ENCODE data around the gene HS2ST1. TPM values are rescaled to one million over a fixed set of nuclear protein-coding genes. Genes with fewer than 3 reads are reported as not detected.

The HS2ST1 gene
- total RNA-seq, 2 donors from 2014 or later = 29.0 to 31.5 TPM

DNA sequence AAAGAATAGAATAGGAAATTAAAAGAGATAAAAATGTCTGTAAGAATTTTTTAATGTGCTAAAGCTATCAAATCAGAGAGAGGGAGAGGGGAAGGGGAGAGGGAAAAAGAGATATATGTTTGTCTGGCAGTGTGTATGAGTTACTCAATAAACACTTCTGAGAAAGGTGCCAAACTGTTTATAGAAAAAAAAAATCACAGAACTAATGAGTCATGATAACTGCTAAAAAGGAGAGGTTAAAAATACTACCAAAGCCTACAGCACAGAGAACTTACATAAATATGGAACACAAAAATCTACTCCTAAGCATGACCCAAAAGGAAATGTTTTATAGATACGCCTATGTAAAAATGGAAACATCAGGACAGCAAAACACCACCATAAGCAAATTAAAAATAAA, 46.0 kb upstream of the HS2ST1 start:
- H3K9me3 ChIP-seq (ENCODE audit: control insufficient read depth, low read length) = no peaks in the 10 kb centered on the region
- peak overlapping the region; percentile 57 for H3K27ac Mint-ChIP-seq
- no peaks in the 10 kb centered on the region for H3K4me1 Mint-ChIP-seq
- no peak overlapping the region for H3K4me3 ChIP-seq (ENCODE audit: low read length)
- no peak for DNase-seq
- H3K36me3 Mint-ChIP-seq (ENCODE audit: low read depth) = peaks cover 36% of the 10 kb centered on the region
- H3K4me1 ChIP-seq (ENCODE audit: control insufficient read depth, insufficient read depth, low read length) = no peaks in the 10 kb centered on the region
- peaks cover 5% of the 10 kb centered on the region for H3K36me3 ChIP-seq (ENCODE audit: control insufficient read depth, insufficient read depth, low read length)
- no peaks in the 10 kb centered on the region for H3K27me3 ChIP-seq (ENCODE audit: control insufficient read depth, insufficient read depth, low read length, poor library complexity, severe bottlenecking)
- TF ChIP-seq, protein P1, sequence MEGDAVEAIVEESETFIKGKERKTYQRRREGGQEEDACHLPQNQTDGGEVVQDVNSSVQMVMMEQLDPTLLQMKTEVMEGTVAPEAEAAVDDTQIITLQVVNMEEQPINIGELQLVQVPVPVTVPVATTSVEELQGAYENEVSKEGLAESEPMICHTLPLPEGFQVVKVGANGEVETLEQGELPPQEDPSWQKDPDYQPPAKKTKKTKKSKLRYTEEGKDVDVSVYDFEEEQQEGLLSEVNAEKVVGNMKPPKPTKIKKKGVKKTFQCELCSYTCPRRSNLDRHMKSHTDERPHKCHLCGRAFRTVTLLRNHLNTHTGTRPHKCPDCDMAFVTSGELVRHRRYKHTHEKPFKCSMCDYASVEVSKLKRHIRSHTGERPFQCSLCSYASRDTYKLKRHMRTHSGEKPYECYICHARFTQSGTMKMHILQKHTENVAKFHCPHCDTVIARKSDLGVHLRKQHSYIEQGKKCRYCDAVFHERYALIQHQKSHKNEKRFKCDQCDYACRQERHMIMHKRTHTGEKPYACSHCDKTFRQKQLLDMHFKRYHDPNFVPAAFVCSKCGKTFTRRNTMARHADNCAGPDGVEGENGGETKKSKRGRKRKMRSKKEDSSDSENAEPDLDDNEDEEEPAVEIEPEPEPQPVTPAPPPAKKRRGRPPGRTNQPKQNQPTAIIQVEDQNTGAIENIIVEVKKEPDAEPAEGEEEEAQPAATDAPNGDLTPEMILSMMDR (conservative IDR thresholded peaks at IDR 0.05) = no peak
- no peak overlapping the region for H3K4me3 Mint-ChIP-seq
- H3K9ac ChIP-seq (ENCODE audit: extremely low read depth, low read length, poor library complexity, severe bottlenecking) = no peak overlapping the region
- no CpG with 5 or more reads among the region's 1 CpG for WGBS, 2 experiments (ENCODE audit: insufficient coverage in 1 of 2, insufficient read length in 1 of 2)
- no peaks in the 10 kb centered on the region for H3K9me3 Mint-ChIP-seq
- H3K27me3 Mint-ChIP-seq (ENCODE audit: insufficient read depth) = no peaks in the 10 kb centered on the region
- H3K27ac ChIP-seq (ENCODE audit: low read depth, low read length) = no peak overlapping the region

GRCh38 chr1:86871001-86871400, 43.4 kb upstream of the HS2ST1 start:
- H3K27ac Mint-ChIP-seq = no peak overlapping the region
- no peaks in the 10 kb centered on the region for H3K27me3 ChIP-seq (ENCODE audit: control insufficient read depth, insufficient read depth, low read length, poor library complexity, severe bottlenecking)
- no peak overlapping the region for H3K9ac ChIP-seq (ENCODE audit: extremely low read depth, low read length, poor library complexity, severe bottlenecking)
- 100% methylated on average over 1 to 3 of the region's 3 CpGs for WGBS, 2 experiments (ENCODE audit: insufficient coverage in 1 of 2, insufficient read length in 1 of 2)
- no peak overlapping the region for H3K27ac ChIP-seq (ENCODE audit: low read depth, low read length)
- no peak overlapping the region for H3K4me3 ChIP-seq (ENCODE audit: low read length)
- H3K9me3 ChIP-seq (ENCODE audit: control insufficient read depth, low read length) = no peaks in the 10 kb centered on the region
- TF ChIP-seq, protein P1 (conservative IDR thresholded peaks at IDR 0.05) = no peak
- no peak overlapping the region for H3K4me3 Mint-ChIP-seq
- no peak for DNase-seq
- H3K4me1 Mint-ChIP-seq = peaks cover 3% of the 10 kb centered on the region
- H3K36me3 ChIP-seq (ENCODE audit: control insufficient read depth, insufficient read depth, low read length) = peaks cover 23% of the 10 kb centered on the region
- no peaks in the 10 kb centered on the region for H3K27me3 Mint-ChIP-seq (ENCODE audit: insufficient read depth)
- H3K36me3 Mint-ChIP-seq (ENCODE audit: low read depth) = peaks cover 42% of the 10 kb centered on the region
- H3K4me1 ChIP-seq (ENCODE audit: control insufficient read depth, insufficient read depth, low read length) = no peaks in the 10 kb centered on the region
- peaks cover 2% of the 10 kb centered on the region for H3K9me3 Mint-ChIP-seq

GRCh38 chr1:86872086-86872485, 42.3 kb upstream of the HS2ST1 start:
- Mint-ChIP-seq H3K36me3 (ENCODE audit: low read depth) (peaks cover 34% of the 10 kb centered on the region), H3K27ac (no peak overlapping the region), H3K27me3 (ENCODE audit: insufficient read depth) (no peaks in the 10 kb centered on the region), H3K4me3 (no peak overlapping the region), H3K9me3 (peaks cover 2% of the 10 kb centered on the region), H3K4me1 (peaks cover 6% of the 10 kb centered on the region)
- Histone ChIP-seq H3K36me3 (ENCODE audit: control insufficient read depth, insufficient read depth, low read length) (peaks cover 23% of the 10 kb centered on the region), H3K4me3 (ENCODE audit: low read length) (no peak overlapping the region), H3K9ac (ENCODE audit: extremely low read depth, low read length, poor library complexity, severe bottlenecking) (no peak overlapping the region), H3K9me3 (ENCODE audit: control insufficient read depth, low read length) (no peaks in the 10 kb centered on the region), H3K27ac (ENCODE audit: low read depth, low read length) (no peak overlapping the region), H3K4me1 (ENCODE audit: control insufficient read depth, insufficient read depth, low read length) (no peaks in the 10 kb centered on the region), H3K27me3 (ENCODE audit: control insufficient read depth, insufficient read depth, low read length, poor library complexity, severe bottlenecking) (no peaks in the 10 kb centered on the region)
- no peak for DNase-seq
- TF ChIP-seq, protein P1 (conservative IDR thresholded peaks at IDR 0.05) = no peak
- 93 to 97% methylated on average over 8 of the region's 8 CpGs for WGBS, 2 experiments (ENCODE audit: insufficient coverage in 1 of 2, insufficient read length in 1 of 2)
